Peyer's patch (tissue), 4 donors: ENCODE data around the gene PIP5K1B. TPM values are rescaled to one million over a fixed set of nuclear protein-coding genes. Genes with fewer than 3 reads are reported as not detected.

Experiments used
- DNase-seq, 3 donors: peaks; one replicate each; pipeline ENCODE4 v3.0.0-alpha.2; 2017 to 2019
- H3K27ac ChIP-seq, 4 donors: fragments of 200-600 bp; sonication (generic); one replicate each; pipeline ENCODE4 v1.5.1; 2016 to 2019
- H3K27me3 ChIP-seq, 2 donors: fragments of 200-600 bp; sonication (generic); one replicate each; pipeline ENCODE4 v1.5.1; 2019
- H3K36me3 ChIP-seq, 3 donors: fragments of 200-600 bp; sonication (generic); one replicate each; pipeline ENCODE4 v1.5.1; 2016 to 2019
- H3K4me1 ChIP-seq, 4 donors: fragments of 200-600 bp; sonication (generic); one replicate each; pipeline ENCODE4 v1.5.1; 2016 to 2019
- H3K4me3 ChIP-seq, 4 donors: fragments of 200-600 bp; sonication (generic); 1 replicate in 3 of 4; 2 replicates in 1 of 4; pipeline ENCODE4 v1.5.1; 2016 to 2019; ENCODE audit warnings: mild to moderate bottlenecking in 1 of 4
- H3K9me3 ChIP-seq, 4 donors: fragments of 200-600 bp; sonication (generic); one replicate each; pipeline ENCODE4 v1.5.1; 2016 to 2019; ENCODE audit warnings: mild to moderate bottlenecking in 1 of 4
- CTCF ChIP-seq, 6 experiments: fragments of 450-650 bp in 4 of 6; fragments of 200-600 bp in 2 of 6; sonication (generic) in 1 of 6; IDR thresholded peaks; one replicate each; pipeline ENCODE4 v1.5.1; 2017 to 2019; ENCODE audit warnings: antibody characterized with exemption in 6 of 6, mild to moderate bottlenecking in 3 of 6, moderate library complexity in 1 of 6
- POLR2A ChIP-seq, 2 donors: fragments of 450-650 bp; IDR thresholded peaks; one replicate each; pipeline ENCODE4 v1.5.1; 2017; ENCODE audit warnings: antibody characterized with exemption in 2 of 2, mild to moderate bottlenecking in 2 of 2, moderate library complexity in 2 of 2
- total RNA-seq, 4 donors: library from RNA; depleted of rRNA; stranded (reverse); fragments of >200 nt; gene quantifications; one replicate each; pipeline ENCODE4 v1.1.0, GENCODE V29; 2016

The PIP5K1B gene
- total RNA-seq, 4 donors from 2014 or later = 15.7 to 60.1 (median 54.4) TPM

GRCh38 chr9:68817079-68817875 lies 112.2 kb downstream of the PIP5K1B start:
- TF ChIP-seq CTCF (IDR thresholded peaks at IDR 0.05) (no peak), POLR2A (IDR thresholded peaks at IDR 0.05) (no peak)
- Histone ChIP-seq H3K27me3 (no peaks in the 10 kb centered on the region), H3K27ac (no peak overlapping the region), H3K36me3 (no peaks in the 10 kb centered on the region), H3K9me3 (no peaks in the 10 kb centered on the region), H3K4me1 (no peaks in the 10 kb centered on the region), H3K4me3 (no peak overlapping the region)
- no peak for DNase-seq

GRCh38 chr9:68819065-68819464 lies 114.0 kb downstream of the PIP5K1B start:
- no peaks in the 10 kb centered on the region for H3K9me3 ChIP-seq
- no peaks in the 10 kb centered on the region for H3K4me1 ChIP-seq
- no peak for DNase-seq
- no peaks in the 10 kb centered on the region for H3K27me3 ChIP-seq
- TF ChIP-seq POLR2A (IDR thresholded peaks at IDR 0.05) = no peak
- TF ChIP-seq CTCF (IDR thresholded peaks at IDR 0.05) = no peak
- H3K27ac ChIP-seq = no peak overlapping the region
- no peak overlapping the region for H3K4me3 ChIP-seq
- no peaks in the 10 kb centered on the region for H3K36me3 ChIP-seq

GRCh38 chr9:68821911-68822310 lies 116.9 kb downstream of the PIP5K1B start:
- Histone ChIP-seq H3K9me3 (no peaks in the 10 kb centered on the region), H3K4me1 (no peaks in the 10 kb centered on the region), H3K27ac (no peak overlapping the region), H3K4me3 (no peak overlapping the region), H3K36me3 (no peaks in the 10 kb centered on the region), H3K27me3 (no peaks in the 10 kb centered on the region)
- TF ChIP-seq POLR2A (IDR thresholded peaks at IDR 0.05) (no peak), CTCF (IDR thresholded peaks at IDR 0.05) (no peak)
- no peak for DNase-seq

GRCh38 chr9:68822596-68823165 lies 117.6 kb downstream of the PIP5K1B start:
- Histone ChIP-seq H3K27me3 (no peaks in the 10 kb centered on the region), H3K9me3 (no peaks in the 10 kb centered on the region), H3K4me3 (no peak overlapping the region), H3K27ac (no peak overlapping the region), H3K4me1 (no peaks in the 10 kb centered on the region), H3K36me3 (no peaks in the 10 kb centered on the region)
- no peak for TF ChIP-seq CTCF (IDR thresholded peaks at IDR 0.05)
- no peak for TF ChIP-seq POLR2A (IDR thresholded peaks at IDR 0.05)
- DNase-seq = no peak

GRCh38 chr9:68825762-68826472 lies 120.9 kb downstream of the PIP5K1B start:
- Histone ChIP-seq H3K27me3 (no peaks in the 10 kb centered on the region), H3K9me3 (no peaks in the 10 kb centered on the region), H3K4me1 (no peaks in the 10 kb centered on the region), H3K4me3 (no peak overlapping the region), H3K36me3 (no peaks in the 10 kb centered on the region), H3K27ac (no peak overlapping the region)
- DNase-seq = no peak
- no peak for TF ChIP-seq CTCF (IDR thresholded peaks at IDR 0.05)
- no peak for TF ChIP-seq POLR2A (IDR thresholded peaks at IDR 0.05)
